K562 (cell line): ENCODE measurements around the gene CUEDC2. TPM values are rescaled to one million over a fixed set of nuclear protein-coding genes. Genes with fewer than 3 reads are reported as not detected.

Experiments used
- ATAC-seq: fragments of 200-7000 bp; cut with Tn5 transposase; 3 replicates; pipeline ENCODE4 v1.9.1; 2020; ENCODE audit warnings: moderate library complexity
- BruUV-seq: library from RNA; stranded (reverse); fragments of 400-500 nt; replicated peaks from 2 replicates; lab custom pipeline; 2021; lab: Mats Ljungman, UMichigan
- CTCF ChIA-PET: fragments of 300-600 bp; formaldehyde crosslinking; extraction: SDS; loops from one replicate; lab custom pipeline; 2021; ENCODE audit warnings: low intra/inter-chr PET ratio; lab: Yijun Ruan, JAX
- POLR2A ChIA-PET: fragments of 300-600, 350-650 bp; sonication (Branson Sonifier 250); formaldehyde crosslinking; extraction: SDS; loops from one replicate; lab custom pipeline; 2021; ENCODE audit warnings: antibody characterized with exemption, inconsistent platforms; lab: Yijun Ruan, JAX
- DNase-seq, 4 experiments: peaks; one replicate each; pipeline versions ENCODE4 v3.0.0 to v3.0.0-alpha.2; 2011 to 2018; ENCODE audit warnings: low spot score in 3 of 4, mixed read lengths in 3 of 4; ENCODE audit errors: extremely low read depth in 1 of 4
- FAIRE-seq: peaks from 2 replicates; lab custom pipeline; 2011; peaks lifted over from hg19 to GRCh38; lab: Jason Lieb, UNC
- H2AFZ ChIP-seq: 2 replicates; pipeline ENCODE4 v1.6.0; 2011; ENCODE audit warnings: low read depth, low read length, control low read depth, inconsistent platforms
- H3K27ac ChIP-seq: fragments of 200-600 bp; 3 replicates; pipeline ENCODE4 v1.8.0; 2011; ENCODE audit warnings: low read depth, mild to moderate bottlenecking, control low read depth, inconsistent platforms, low read length, moderate library complexity, mixed read lengths; ENCODE audit errors: extremely low read depth
- H3K27me3 ChIP-seq, 2 experiments: fragments of 300-600 bp in 1 of 2; 2 replicates in 1 of 2; 3 replicates in 1 of 2; pipeline versions ENCODE4 v1.6.0 to v1.8.0; 2011; ENCODE audit warnings: inconsistent platforms in 2 of 2, low read length in 2 of 2, mild to moderate bottlenecking in 1 of 2, mixed read lengths in 1 of 2, moderate library complexity in 1 of 2; ENCODE audit not compliant: control insufficient read depth in 2 of 2, insufficient read depth in 2 of 2
- H3K36me3 ChIP-seq: fragments of 300-600 bp; 3 replicates; pipeline ENCODE4 v1.8.0; 2011; ENCODE audit warnings: mild to moderate bottlenecking, low read length, inconsistent platforms; ENCODE audit not compliant: control insufficient read depth, insufficient read depth
- H3K4me1 ChIP-seq, 2 experiments: fragments of 200-600 bp in 1 of 2; replicated peaks in 1 of 2; 2 replicates in 1 of 2; 3 replicates in 1 of 2; pipeline versions ENCODE4 v1.5.1 to v1.8.0; 2011; ENCODE audit warnings: inconsistent platforms in 2 of 2, low read length in 2 of 2, mild to moderate bottlenecking in 1 of 2, mixed read lengths in 1 of 2, moderate library complexity in 1 of 2; ENCODE audit not compliant: control insufficient read depth in 2 of 2, insufficient read depth in 2 of 2
- H3K4me2 ChIP-seq: 2 replicates; pipeline ENCODE4 v1.6.1; 2011; ENCODE audit warnings: low read length, control low read depth, inconsistent platforms, mixed read lengths; ENCODE audit not compliant: insufficient read depth
- H3K4me3 ChIP-seq: fragments of 200-600 bp; sonication (generic), shearing (Covaris generic); 2 replicates; pipeline ENCODE4 v1.5.1; 2016; ENCODE audit warnings: control low read depth, inconsistent platforms
- H3K79me2 ChIP-seq: fragments of 200-600 bp; 3 replicates; pipeline ENCODE4 v1.8.0; 2011; ENCODE audit warnings: low read length, inconsistent platforms; ENCODE audit not compliant: control insufficient read depth, insufficient read depth
- H3K9ac ChIP-seq, 2 experiments: 2 replicates each; pipeline versions ENCODE4 v1.6.0 to v1.6.1; 2011; ENCODE audit warnings: low read depth in 2 of 2, low read length in 2 of 2, control low read depth in 1 of 2, inconsistent platforms in 1 of 2, mild to moderate bottlenecking in 1 of 2, mixed read lengths in 1 of 2; ENCODE audit not compliant: insufficient read depth in 1 of 2
- H3K9me1 ChIP-seq: one replicate; pipeline ENCODE4 v1.6.0; 2011; ENCODE audit warnings: inconsistent platforms, mild to moderate bottlenecking, low read length, moderate library complexity; ENCODE audit not compliant: control insufficient read depth, insufficient read depth
- H3K9me3 ChIP-seq: replicated peaks from 2 replicates; pipeline ENCODE4 v1.5.1; 2011; ENCODE audit warnings: low read depth, low read length, inconsistent platforms; ENCODE audit not compliant: control insufficient read depth, insufficient read depth
- H4K20me1 ChIP-seq: replicated peaks from 2 replicates; pipeline ENCODE4 v1.6.1; 2011; ENCODE audit warnings: low read length, inconsistent platforms, mixed read lengths; ENCODE audit not compliant: control insufficient read depth, insufficient read depth
- ARID2 ChIP-seq: fragments of 450-650 bp; IDR thresholded peaks from 2 replicates; pipeline ENCODE4 v1.6.1; 2017; ENCODE audit warnings: antibody characterized with exemption, mild to moderate bottlenecking
- ARNT ChIP-seq, 2 experiments: fragments of 450-650 bp; IDR thresholded peaks; 2 replicates each; pipeline ENCODE4 v1.6.1; 2016; ENCODE audit warnings: mild to moderate bottlenecking in 1 of 2
- BMI1 ChIP-seq: fragments of 150-350 bp; IDR thresholded peaks from 2 replicates; pipeline ENCODE4 v1.6.1; 2014; ENCODE audit warnings: low read length
- ERF ChIP-seq: fragments of 450-650 bp; formaldehyde crosslinking; IDR thresholded peaks from 2 replicates; pipeline ENCODE4 v1.4.0; 2020; ENCODE audit warnings: mild to moderate bottlenecking, mixed read lengths
- ESRRA ChIP-seq: fragments of 450-650 bp; IDR thresholded peaks from 2 replicates; pipeline ENCODE4 v1.6.1; 2014; ENCODE audit warnings: low read depth, mild to moderate bottlenecking, moderate library complexity, borderline replicate concordance
- JUNB ChIP-seq: fragments of 450-650 bp; formaldehyde crosslinking; conservative IDR thresholded peaks from 2 replicates; pipeline ENCODE4 v1.4.0; 2020; ENCODE audit warnings: mild to moderate bottlenecking
- LEF1 ChIP-seq: fragments of 450-650 bp; IDR thresholded peaks from 2 replicates; pipeline ENCODE4 v1.6.1; 2016; ENCODE audit warnings: mild to moderate bottlenecking
- MTA2 ChIP-seq: fragments of 450-650 bp; IDR thresholded peaks from 2 replicates; pipeline ENCODE4 v1.6.1; 2016; ENCODE audit warnings: low read depth
- POLR2B ChIP-seq: fragments of 450-650 bp; IDR thresholded peaks from 2 replicates; pipeline ENCODE4 v1.6.1; 2018; ENCODE audit warnings: low read depth; ENCODE audit not compliant: partially characterized antibody
- RFX1 ChIP-seq: fragments of 450-650 bp; IDR thresholded peaks from 2 replicates; pipeline ENCODE4 v1.6.1; 2016; ENCODE audit warnings: mild to moderate bottlenecking, moderate library complexity
- RFX5 ChIP-seq: IDR thresholded peaks from 2 replicates; pipeline ENCODE4 v1.6.1; 2011; ENCODE audit warnings: low read depth, mild to moderate bottlenecking, improper control_type of control experiment, low read length
- STAT5B ChIP-seq: fragments of 250-450 bp; sonication (Bioruptor Pico); IDR thresholded peaks from 2 replicates; pipeline ENCODE4 v1.8.0; 2021; ENCODE audit warnings: mild to moderate bottlenecking, inconsistent platforms
- TBL1XR1 ChIP-seq, 2 experiments: IDR thresholded peaks; 2 replicates each; pipeline ENCODE4 v1.6.1; 2012; ENCODE audit warnings: improper control_type of control experiment in 2 of 2, low read length in 2 of 2, mild to moderate bottlenecking in 1 of 2
- UBTF ChIP-seq, 2 experiments: IDR thresholded peaks; 2 replicates each; pipeline ENCODE4 v1.6.1; 2012; ENCODE audit warnings: improper control_type of control experiment in 2 of 2, low read depth in 2 of 2, low read length in 2 of 2, borderline replicate concordance in 1 of 2
- ZBTB33 ChIP-seq: sonication (generic); formaldehyde crosslinking; IDR thresholded peaks from 2 replicates; pipeline ENCODE4 v1.8.1; 2023; ENCODE audit warnings: mild to moderate bottlenecking, missing genetic modification reagents
- WGBS: fragments of 100-300 bp; shearing (Covaris generic); methylation state at CpG from one replicate; pipeline ENCODE4 v1.1.6; 2016; ENCODE audit warnings: low coverage, mixed read lengths; ENCODE audit not compliant: insufficient coverage; ENCODE audit errors: missing lambda C conversion rate; 5-methylcytosine and 5-hydroxymethylcytosine counted together
- in situ Hi-C: fragments of 300-500 bp; cut with MboI; formaldehyde crosslinking; loops from 4 replicates; pipeline ENCODE4 v1.15.0; 2018; ENCODE audit warnings: inconsistent platforms, mixed read lengths
- intact Hi-C: fragments of 100-400 bp; cut with micrococcal nuclease; formaldehyde crosslinking; loops from 2 replicates; pipeline ENCODE4 v1.14.2; 2022
- polyA plus RNA-seq, 8 experiments: library from polyadenylated mRNA; depleted of rRNA in 4 of 8; stranded (reverse) in 5 of 8; unstranded in 3 of 8; fragments of >200 nt; fragmentation: Nextera tagmentation in 2 of 8; fragmentation: Illumina TruSeq in 1 of 8; extraction: Ambion mirVana in 2 of 8; extraction: Trizol in 1 of 8; gene quantifications; 2 replicates each; pipeline versions ENCODE4 v1.2.1 to v1.2.3, GENCODE V29; 2011 to 2014; ENCODE audit warnings: inconsistent platforms in 1 of 8, missing spikeins in 1 of 8
- total RNA-seq, 7 experiments: library from RNA; depleted of rRNA in 6 of 7; stranded (reverse); fragments of >200 nt in 6 of 7; fragmentation: Illumina TruSeq in 2 of 7; extraction: Trizol in 2 of 7; gene quantifications; 2 replicates each; pipeline versions ENCODE4 v1.2.1 to v1.2.3, GENCODE V29; 2011 to 2021; ENCODE audit warnings: low replicate concordance in 1 of 7
- TF ChIP-seq, protein P1 (sequence below), 3 experiments: IDR thresholded peaks in 2 of 3; conservative IDR thresholded peaks in 1 of 3; 2 replicates each; pipeline ENCODE4 v1.5.1; 2011 to 2012; ENCODE audit warnings: low read length in 3 of 3, mild to moderate bottlenecking in 3 of 3, control low read depth in 2 of 3, improper control_type of control experiment in 1 of 3, inconsistent platforms in 1 of 3, low read depth in 1 of 3, mixed read lengths in 1 of 3, moderate library complexity in 1 of 3; ENCODE audit not compliant: insufficient read depth in 2 of 3

Gene CUEDC2
- total and polyA plus RNA-seq, 9 of the 15 experiments (the other 6 are each of a cell fraction or from before 2014, with no cell fraction given) = 8.5 to 48.9 (median 27.4) TPM

GRCh38 chr10:102394079-102394800 lies 38.1 kb downstream of the CUEDC2 start:
- peak; percentile 87 to 93 (median 90) for DNase-seq
- H3K27ac ChIP-seq = peak overlapping the region; percentile 66
- in situ Hi-C loops = loop anchor here (25.0 kb wide), 1 partner anchor 193 kb away; no protein-coding TSS in a partner anchor
- intact Hi-C loops = loop anchor here (1.0 kb wide), 2 partner anchors 85 to 189 kb away; no protein-coding TSS in a partner anchor
- no peaks in the 10 kb centered on the region for H3K27me3 ChIP-seq
- peaks cover 12% of the 10 kb centered on the region; the same call in 1 of the 3 replicates for H3K36me3 ChIP-seq
- no TSS peak for BruUV-seq
- peaks cover 7% of the 10 kb centered on the region; the same call in 1 of the 3 replicates for H3K79me2 ChIP-seq
- under 1% methylated on average over 34 of the region's 71 CpGs for WGBS
- no peaks in the 10 kb centered on the region for H4K20me1 ChIP-seq
- CTCF ChIA-PET = interaction anchor here (0.8 to 0.9 kb wide), 3 partner anchors 29 to 85 kb away, joined by 3 to 4 read pairs (median 3); no protein-coding TSS in a partner anchor
- peak overlapping the region; percentile 63 to 92; a peak in 3 of 4 replicates for H3K9ac ChIP-seq
- POLR2A ChIA-PET = interaction anchor here (0.6 to 1.9 kb wide), 3 partner anchors 28 to 227 kb away, joined by 3 to 6 read pairs (median 3); no protein-coding TSS in a partner anchor
- H3K4me1 ChIP-seq = peaks cover 14 to 40% of the 10 kb centered on the region in 2 experiments; a peak in 4 of 5 replicates
- peak; percentile 93 for ATAC-seq
- peak; percentile 84 for FAIRE-seq
- no peaks in the 10 kb centered on the region for H3K9me3 ChIP-seq
- no peaks in the 10 kb centered on the region for H3K9me1 ChIP-seq
- H3K4me2 ChIP-seq = peak overlapping the region; percentile 99
- H3K4me3 ChIP-seq = peak overlapping the region; percentile 78
- peak overlapping the region; percentile 88 for H2AFZ ChIP-seq
- TF ChIP-seq ZBTB33 (peak; percentile 48; the same call in 1 of the 2 replicates), RFX1 (no peak), ESRRA (peak; percentile 48; the same call in 1 of the 2 replicates), ERF (CRISPR knock-in tag) (no peak), POLR2B (no peak), BMI1 (no peak), ARID2 (no peak), LEF1 (no peak), ARNT (IDR thresholded peaks at IDR 0.05) (no peak), JUNB (CRISPR knock-in tag) (no peak), UBTF (IDR thresholded peaks at IDR 0.05; ENCODE audit: borderline replicate concordance in 1 of 2, low read depth in 2 of 2, low read length in 2 of 2) (no peak), STAT5B (CRISPR knock-in tag) (no peak), RFX5 (no peak), MTA2 (no peak), TBL1XR1 (IDR thresholded peaks at IDR 0.05; ENCODE audit: low read length in 2 of 2) (peak in 1 of 2 experiments; percentile 22; a peak in 1 of 4 replicates)
- TF ChIP-seq, protein P1, sequence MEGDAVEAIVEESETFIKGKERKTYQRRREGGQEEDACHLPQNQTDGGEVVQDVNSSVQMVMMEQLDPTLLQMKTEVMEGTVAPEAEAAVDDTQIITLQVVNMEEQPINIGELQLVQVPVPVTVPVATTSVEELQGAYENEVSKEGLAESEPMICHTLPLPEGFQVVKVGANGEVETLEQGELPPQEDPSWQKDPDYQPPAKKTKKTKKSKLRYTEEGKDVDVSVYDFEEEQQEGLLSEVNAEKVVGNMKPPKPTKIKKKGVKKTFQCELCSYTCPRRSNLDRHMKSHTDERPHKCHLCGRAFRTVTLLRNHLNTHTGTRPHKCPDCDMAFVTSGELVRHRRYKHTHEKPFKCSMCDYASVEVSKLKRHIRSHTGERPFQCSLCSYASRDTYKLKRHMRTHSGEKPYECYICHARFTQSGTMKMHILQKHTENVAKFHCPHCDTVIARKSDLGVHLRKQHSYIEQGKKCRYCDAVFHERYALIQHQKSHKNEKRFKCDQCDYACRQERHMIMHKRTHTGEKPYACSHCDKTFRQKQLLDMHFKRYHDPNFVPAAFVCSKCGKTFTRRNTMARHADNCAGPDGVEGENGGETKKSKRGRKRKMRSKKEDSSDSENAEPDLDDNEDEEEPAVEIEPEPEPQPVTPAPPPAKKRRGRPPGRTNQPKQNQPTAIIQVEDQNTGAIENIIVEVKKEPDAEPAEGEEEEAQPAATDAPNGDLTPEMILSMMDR (IDR thresholded peaks at IDR 0.05 in 2 of 3, conservative IDR thresholded peaks at IDR 0.05 in 1 of 3; ENCODE audit: insufficient read depth in 2 of 3, low read depth in 1 of 3, low read length in 3 of 3) = peak in 1 of 3 experiments; percentile 95; a peak in 1 of 6 replicates
